GM12873 (cell line): ENCODE measurements around the gene CHMP5.

Experiments used
- CTCF ChIP-seq: IDR thresholded peaks from 2 replicates; pipeline ENCODE4 v1.5.1; 2012; ENCODE audit warnings: low read depth, mild to moderate bottlenecking, moderate library complexity, low read length, control low read depth; ENCODE audit not compliant: insufficient read depth; ENCODE audit errors: missing control alignments

The CHMP5 gene

GRCh38 chr9:33227008-33227398 lies 37.8 kb upstream of the CHMP5 start:
- no peak for TF ChIP-seq CTCF

DNA sequence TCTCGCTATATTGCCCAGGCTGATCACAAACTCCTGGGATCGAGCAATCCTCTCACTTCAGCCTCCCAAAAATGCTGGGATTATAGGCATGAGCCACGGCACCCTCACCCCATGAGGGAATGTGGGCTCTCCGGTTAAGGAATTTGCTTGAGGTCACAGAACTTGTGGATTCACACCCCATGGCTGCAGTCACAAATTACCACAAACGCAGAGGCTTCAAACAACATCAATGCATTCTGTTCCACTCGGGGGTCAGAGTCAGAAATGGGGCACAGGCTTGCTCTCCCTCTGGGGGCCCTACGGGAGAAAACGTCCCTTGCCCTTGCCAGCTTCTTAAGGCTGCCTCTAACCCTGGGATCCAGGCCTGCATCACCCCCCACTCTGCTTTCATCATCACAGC lies 37.1 kb upstream of the CHMP5 start:
- TF ChIP-seq CTCF, result no peak

GRCh38 chr9:33228606-33229005 lies 36.2 kb upstream of the CHMP5 start:
- TF ChIP-seq CTCF, result no peak

DNA sequence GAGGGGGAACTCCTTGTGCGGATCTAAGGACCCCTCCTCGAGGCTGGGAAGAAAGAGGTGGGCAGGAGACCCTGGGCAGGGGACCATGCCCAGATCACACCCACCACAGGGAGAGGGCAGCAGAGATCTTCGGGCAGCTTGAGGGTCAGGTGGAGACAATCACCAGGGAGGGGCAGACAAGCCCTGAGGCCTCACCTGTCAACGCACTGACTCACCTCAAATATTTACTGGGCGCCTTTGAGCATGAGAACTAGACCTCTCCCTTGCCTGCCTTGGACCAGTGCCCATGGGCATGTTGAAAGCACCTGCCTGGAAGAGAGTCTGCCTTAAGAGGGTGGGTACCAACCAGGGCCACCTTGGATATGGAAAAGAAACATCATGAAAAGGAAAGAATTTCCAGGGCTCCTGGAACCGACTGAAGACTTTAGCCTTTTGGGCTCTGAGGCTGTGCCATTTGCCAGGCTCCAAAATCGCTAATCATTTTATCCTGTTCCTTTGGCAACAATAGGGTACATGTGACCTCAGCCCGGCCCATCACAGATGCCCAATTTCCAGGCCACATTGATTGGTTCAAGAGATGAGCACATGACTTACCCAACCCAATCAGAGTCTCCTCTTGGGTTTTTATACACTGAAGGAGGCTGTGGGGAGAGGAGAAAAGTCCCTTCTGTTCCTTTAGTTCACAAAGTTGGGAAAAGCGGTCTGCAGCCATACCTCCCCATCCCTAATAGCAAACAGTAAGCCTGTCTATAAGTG lies 35.3 kb upstream of the CHMP5 start:
- TF ChIP-seq CTCF, result peak; percentile 25

DNA sequence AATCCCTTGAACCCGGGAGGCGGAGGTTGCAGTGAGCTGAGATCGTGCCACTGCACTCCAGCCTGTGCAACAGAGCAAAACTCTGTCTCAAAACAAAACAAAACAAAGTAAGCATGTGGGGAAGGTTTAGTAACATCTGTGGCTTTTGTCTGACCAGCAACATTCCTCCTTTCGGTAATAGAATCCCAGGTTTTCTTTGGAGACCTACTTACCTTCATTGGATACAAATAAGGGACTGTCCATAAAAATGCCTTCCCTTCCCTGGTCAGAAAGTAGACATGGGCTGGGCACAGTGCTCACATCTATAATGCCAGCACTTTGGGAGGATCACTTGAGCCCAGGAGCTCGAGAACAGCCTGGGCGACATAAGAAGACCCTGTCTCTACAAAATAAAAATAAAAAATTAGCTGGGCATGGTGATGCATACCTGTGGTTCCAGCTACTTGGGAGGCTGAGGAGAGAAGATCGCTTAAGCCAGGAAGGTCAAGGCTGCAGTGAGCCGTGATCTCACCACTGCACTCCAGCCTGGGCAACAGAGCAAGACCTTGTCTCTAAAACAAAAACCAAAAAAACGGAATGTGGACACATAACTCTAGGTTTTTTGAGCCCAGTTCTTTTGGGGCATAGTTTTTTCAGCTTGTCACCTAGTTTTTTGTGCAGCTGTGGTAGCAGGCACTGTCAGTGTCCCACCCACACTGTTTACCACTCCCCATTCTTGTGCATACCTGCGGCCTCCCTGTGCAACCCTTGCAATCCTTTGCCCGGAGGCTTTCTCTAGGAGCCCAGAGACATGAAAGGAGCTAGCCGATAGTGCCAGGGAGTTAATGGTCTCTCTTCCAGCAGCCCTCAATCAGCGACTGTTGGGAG lies 33.9 kb upstream of the CHMP5 start:
- TF ChIP-seq CTCF, result no peak

DNA sequence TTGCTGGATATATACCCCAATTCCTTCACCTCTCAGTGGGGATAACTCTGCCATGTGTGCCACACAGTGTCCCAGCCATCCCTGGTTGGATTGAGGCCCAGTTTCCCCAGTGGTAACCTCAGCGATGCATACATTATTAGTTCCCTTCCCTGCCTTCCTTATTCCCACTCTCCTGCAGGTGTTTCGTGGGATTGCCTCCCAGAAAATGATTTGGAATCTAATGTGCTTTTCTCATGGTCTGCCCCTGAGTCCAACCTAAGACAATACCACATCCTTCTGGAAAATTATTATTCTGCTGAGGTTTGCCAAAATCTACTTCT lies 33.3 kb upstream of the CHMP5 start:
- TF ChIP-seq CTCF, result no peak

- no peak for TF ChIP-seq CTCF
Measured at GRCh38 chr9:33232815-33233214, 32.0 kb upstream of the CHMP5 start.
